Measurements from ENCODE around the gene DDX52. TPM values are rescaled to one million over a fixed set of nuclear protein-coding genes. Genes with fewer than 3 reads are reported as not detected.

The DDX52 gene
- total RNA-seq, 1 experiment from 2014 or later = 65.4 TPM

- Histone ChIP-seq H3K4me2 (ENCODE audit: insufficient read depth, insufficient read length, low read length) (no peak overlapping the region), H3K56ac (ENCODE audit: insufficient read length, low read depth, low read length) (no peak overlapping the region), H3K18ac (ENCODE audit: insufficient read length, low read depth, low read length) (no peak overlapping the region), H3K14ac (ENCODE audit: insufficient read depth, low read length) (no peak overlapping the region), H4K91ac (ENCODE audit: insufficient read length, low read depth, low read length) (no peak overlapping the region), H2BK5ac (ENCODE audit: insufficient read length, low read length) (no peak overlapping the region), H3K27ac (ENCODE audit: insufficient read length, low read depth, low read length) (no peak overlapping the region), H2AFZ (ENCODE audit: low read length) (no peak overlapping the region), H2BK20ac (ENCODE audit: low read depth, low read length, poor library complexity, severe bottlenecking) (no peak overlapping the region), H3K23ac (ENCODE audit: insufficient read length, low read depth, low read length) (no peak overlapping the region), H3T11ph (ENCODE audit: low read length) (no peak overlapping the region), H3K9ac (ENCODE audit: extremely low read depth, insufficient read length, low read length) (no peak overlapping the region), H3K23me2 (ENCODE audit: insufficient read length, low read depth, low read length, poor library complexity, severe bottlenecking) (no peaks in the 10 kb centered on the region), H4K8ac (replicated peaks; ENCODE audit: insufficient read length, low read depth, low read length) (no peak overlapping the region), H3K27me3 (ENCODE audit: insufficient read depth, low read length) (no peaks in the 10 kb centered on the region), H2AK5ac (ENCODE audit: insufficient read length, low read length) (no peak overlapping the region), H3K9me3 (ENCODE audit: control insufficient read depth, low read depth, low read length) (no peaks in the 10 kb centered on the region), H4K5ac (ENCODE audit: insufficient read length, low read depth, low read length) (no peak overlapping the region), H4K20me1 (ENCODE audit: control insufficient read depth, insufficient read depth, insufficient read length) (no peaks in the 10 kb centered on the region), H3K79me2 (ENCODE audit: insufficient read depth, low read length) (no peaks in the 10 kb centered on the region), H2BK120ac (ENCODE audit: low read depth, low read length, poor library complexity, severe bottlenecking) (no peak overlapping the region), H3K79me1 (ENCODE audit: insufficient read depth, low read depth, low read length, poor library complexity, severe bottlenecking) (no peaks in the 10 kb centered on the region), H2BK15ac (ENCODE audit: low read depth, low read length) (no peak overlapping the region), H3K4me1 (ENCODE audit: insufficient read depth, low read length) (no peaks in the 10 kb centered on the region), H2BK12ac (ENCODE audit: insufficient read length, low read depth, low read length) (no peak overlapping the region), H3K4ac (ENCODE audit: low read depth, low read length) (no peak overlapping the region)
- H3K36me3 Mint-ChIP-seq (ENCODE audit: insufficient read depth in 1 of 3, low read depth in 3 of 3) = peaks cover 32 to 62% (median 57%) of the 10 kb centered on the region in 3 experiments
- DNase-seq = no peak
- no CpG with 5 or more reads among the region's 2 CpGs for WGBS (ENCODE audit: extremely low coverage, insufficient read length, low lambda C conversion rate)
- H3K27me3 Mint-ChIP-seq (ENCODE audit: low read depth) = no peaks in the 10 kb centered on the region
- TF ChIP-seq, protein P1, sequence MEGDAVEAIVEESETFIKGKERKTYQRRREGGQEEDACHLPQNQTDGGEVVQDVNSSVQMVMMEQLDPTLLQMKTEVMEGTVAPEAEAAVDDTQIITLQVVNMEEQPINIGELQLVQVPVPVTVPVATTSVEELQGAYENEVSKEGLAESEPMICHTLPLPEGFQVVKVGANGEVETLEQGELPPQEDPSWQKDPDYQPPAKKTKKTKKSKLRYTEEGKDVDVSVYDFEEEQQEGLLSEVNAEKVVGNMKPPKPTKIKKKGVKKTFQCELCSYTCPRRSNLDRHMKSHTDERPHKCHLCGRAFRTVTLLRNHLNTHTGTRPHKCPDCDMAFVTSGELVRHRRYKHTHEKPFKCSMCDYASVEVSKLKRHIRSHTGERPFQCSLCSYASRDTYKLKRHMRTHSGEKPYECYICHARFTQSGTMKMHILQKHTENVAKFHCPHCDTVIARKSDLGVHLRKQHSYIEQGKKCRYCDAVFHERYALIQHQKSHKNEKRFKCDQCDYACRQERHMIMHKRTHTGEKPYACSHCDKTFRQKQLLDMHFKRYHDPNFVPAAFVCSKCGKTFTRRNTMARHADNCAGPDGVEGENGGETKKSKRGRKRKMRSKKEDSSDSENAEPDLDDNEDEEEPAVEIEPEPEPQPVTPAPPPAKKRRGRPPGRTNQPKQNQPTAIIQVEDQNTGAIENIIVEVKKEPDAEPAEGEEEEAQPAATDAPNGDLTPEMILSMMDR (conservative IDR thresholded peaks at IDR 0.05) = no peak
- H3K4me3 Mint-ChIP-seq = no peak overlapping the region
- H3K27ac Mint-ChIP-seq = no peak overlapping the region; a peak in 1 of 7 replicates
- no peaks in the 10 kb centered on the region for H3K4me1 Mint-ChIP-seq
- peaks cover 6% of the 10 kb centered on the region in 2 experiments for H3K9me3 Mint-ChIP-seq
These were observed 74.7 kb downstream of the DDX52 start for GRCh38 chr17:37568350-37569053.

All from H9 (cell line).